Measurements from ENCODE around the gene KY.

DNA sequence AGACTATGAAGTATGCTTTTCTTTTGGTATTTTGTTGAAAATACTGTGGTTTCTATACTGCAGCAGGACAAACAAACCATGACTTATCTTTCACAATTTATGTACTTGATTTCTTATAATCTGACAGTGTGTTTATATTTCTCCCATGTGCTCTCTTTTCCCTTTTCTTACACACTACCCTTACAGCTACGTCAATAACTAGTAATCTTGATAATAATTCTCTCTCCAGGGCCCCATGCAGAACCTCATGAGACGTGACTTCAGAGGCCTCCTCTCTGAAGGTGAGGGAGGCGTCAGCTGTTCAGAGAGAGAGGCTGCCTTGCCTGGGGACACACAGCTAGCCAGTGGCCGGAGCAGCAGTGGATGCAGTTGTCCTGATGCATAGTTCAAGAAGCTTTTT lies 35.9 kb downstream of the KY start:
- TF ChIP-seq CTCF (conservative IDR thresholded peaks at IDR 0.05; ENCODE audit: low read depth in 2 of 2) = no peak
- TF ChIP-seq POLR2AphosphoS5 (IDR thresholded peaks at IDR 0.05; ENCODE audit: low read depth) = no peak
- no peak for TF ChIP-seq EZH2 (IDR thresholded peaks at IDR 0.05; ENCODE audit: low read depth, unreplicated experiment)

All from GM23338 (cell line).